Testis (tissue), 3 donors: ENCODE data around the gene CTNNA2. TPM values are rescaled to one million over a fixed set of nuclear protein-coding genes. Genes with fewer than 3 reads are reported as not detected.

Experiments
- DNase-seq: peaks from one replicate; pipeline ENCODE4 v3.0.0-alpha.2; 2019
- H3K27ac ChIP-seq, 2 donors: fragments of 200-600 bp; sonication (generic); one replicate each; pipeline ENCODE4 v1.5.1; 2019
- H3K27me3 ChIP-seq: fragments of 200-600 bp; sonication (generic); one replicate; pipeline ENCODE4 v1.5.1; 2019
- H3K36me3 ChIP-seq: fragments of 200-600 bp; sonication (generic); one replicate; pipeline ENCODE4 v1.5.1; 2017; ENCODE audit warnings: low read depth; ENCODE audit errors: missing control alignments
- H3K4me1 ChIP-seq: fragments of 200-600 bp; sonication (generic); one replicate; pipeline ENCODE4 v1.5.1; 2019
- H3K4me3 ChIP-seq, 2 donors: fragments of 200-600 bp; sonication (generic); one replicate each; pipeline ENCODE4 v1.5.1; 2017 to 2019
- H3K9me3 ChIP-seq: fragments of 200-600 bp; sonication (generic); one replicate; pipeline ENCODE4 v1.5.1; 2017
- CTCF ChIP-seq, 3 experiments: fragments of 450-650 bp in 2 of 3; fragments of 200-600 bp in 1 of 3; sonication (generic) in 1 of 3; IDR thresholded peaks; one replicate each; pipeline ENCODE4 v1.5.1; 2016 to 2019; ENCODE audit warnings: antibody characterized with exemption in 3 of 3, mild to moderate bottlenecking in 2 of 3, moderate library complexity in 1 of 3
- POLR2A ChIP-seq: fragments of 450-650 bp; IDR thresholded peaks from one replicate; pipeline ENCODE4 v1.6.1; 2017; ENCODE audit warnings: antibody characterized with exemption, mild to moderate bottlenecking, moderate library complexity
- WGBS, 2 donors: methylation state at CpG; one replicate each; pipeline ENCODE4 v1.1.5; 2018; 5-methylcytosine and 5-hydroxymethylcytosine counted together
- intact Hi-C: fragments of 100-400 bp; cut with DNase I; formaldehyde crosslinking; loops from one replicate; pipeline ENCODE4 v1.15.1; 2023; ENCODE audit warnings: low total_unique reads
- polyA plus RNA-seq: library from polyadenylated mRNA; stranded (reverse); fragments of 350-450 nt; fragmentation: Illumina TruSeq; extraction: RNeasy Lipid Tissue Mini Kit (QIAGEN cat#74804); gene quantifications from one replicate; pipeline ENCODE4 v1.2.3, GENCODE V29; 2014; ENCODE audit warnings: low read depth, low replicate concordance; ENCODE audit not compliant: insufficient read depth
- total RNA-seq, 2 donors: library from RNA; depleted of rRNA; stranded (reverse); fragments of >200 nt; gene quantifications; one replicate each; pipeline ENCODE4 v1.2.3, GENCODE V29; 2016

The CTNNA2 gene
- total and polyA plus RNA-seq, 3 donors from 2014 or later = 36.8 to 44.5 (median 43.4) TPM

GRCh38 chr2:80568011-80568410, 1055.2 kb downstream of the CTNNA2 start:
- H3K36me3 ChIP-seq = no peaks in the 10 kb centered on the region
- no peak for DNase-seq
- H3K4me1 ChIP-seq = no peaks in the 10 kb centered on the region
- H3K4me3 ChIP-seq = no peak overlapping the region
- intact Hi-C loops = no loop called here
- no peaks in the 10 kb centered on the region for H3K27me3 ChIP-seq
- no peak overlapping the region for H3K27ac ChIP-seq
- WGBS, 2 donors = 88 to 94% methylated on average over 3 of the region's 3 CpGs
- no peak for TF ChIP-seq CTCF (IDR thresholded peaks at IDR 0.05)
- TF ChIP-seq POLR2A = no peak
- H3K9me3 ChIP-seq = no peaks in the 10 kb centered on the region

DNA sequence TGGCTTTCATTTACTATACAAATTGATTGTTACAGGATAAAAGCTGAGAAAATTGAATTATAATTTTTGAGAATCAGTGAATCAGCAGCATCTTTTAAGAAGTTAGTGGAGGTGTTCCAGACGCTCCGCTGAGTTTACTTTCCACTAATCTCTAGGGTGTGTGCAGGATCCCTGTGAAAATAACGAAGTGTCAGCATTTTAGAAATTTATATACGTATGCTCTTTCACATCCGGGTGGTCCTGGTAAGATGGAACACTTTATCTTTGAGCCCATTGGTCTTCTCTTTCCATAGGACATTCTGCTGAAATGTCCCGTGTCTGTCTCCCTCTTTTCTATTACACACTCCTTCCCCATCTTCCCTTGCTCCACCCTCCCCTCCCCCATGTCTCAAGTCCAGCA, 1060.3 kb downstream of the CTNNA2 start:
- no peak for TF ChIP-seq POLR2A
- no peak for TF ChIP-seq CTCF (IDR thresholded peaks at IDR 0.05)
- Histone ChIP-seq H3K36me3 (no peaks in the 10 kb centered on the region), H3K4me3 (no peak overlapping the region), H3K9me3 (no peaks in the 10 kb centered on the region), H3K27me3 (no peaks in the 10 kb centered on the region), H3K27ac (no peak overlapping the region), H3K4me1 (no peaks in the 10 kb centered on the region)
- WGBS, 2 donors = 75 to 84% methylated on average over 6 of the region's 6 CpGs
- intact Hi-C loops = no loop called here
- no peak for DNase-seq

DNA sequence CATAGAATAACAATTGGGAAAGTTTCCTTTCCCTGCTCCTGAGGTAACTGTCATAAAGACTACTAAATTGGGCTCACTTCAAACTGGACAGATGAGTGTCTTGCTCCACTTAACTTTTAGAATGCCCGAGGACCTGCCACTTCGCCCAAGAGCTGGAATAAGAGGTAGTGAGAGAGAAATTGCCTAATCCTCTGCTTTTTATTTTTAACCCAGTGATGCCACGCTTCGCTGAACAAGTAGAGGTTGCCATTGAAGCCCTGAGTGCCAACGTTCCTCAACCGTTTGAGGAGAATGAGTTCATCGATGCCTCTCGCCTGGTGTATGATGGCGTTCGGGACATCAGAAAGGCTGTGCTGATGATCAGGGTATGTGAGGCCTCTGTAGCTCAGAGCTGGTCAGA, 1061.1 kb downstream of the CTNNA2 start:
- no peak for DNase-seq
- intact Hi-C loops = no loop called here
- no peaks in the 10 kb centered on the region for H3K4me1 ChIP-seq
- no peaks in the 10 kb centered on the region for H3K9me3 ChIP-seq
- no peaks in the 10 kb centered on the region for H3K27me3 ChIP-seq
- WGBS, 2 donors = 90 to 93% methylated on average over 10 of the region's 10 CpGs
- H3K36me3 ChIP-seq = no peaks in the 10 kb centered on the region
- H3K4me3 ChIP-seq = no peak overlapping the region
- no peak overlapping the region for H3K27ac ChIP-seq
- no peak for TF ChIP-seq CTCF (IDR thresholded peaks at IDR 0.05)
- TF ChIP-seq POLR2A = no peak

- 77 to 78% methylated on average over 5 of the region's 5 CpGs for WGBS, 2 donors
- intact Hi-C loops = no loop called here
- Histone ChIP-seq H3K4me3 (no peak overlapping the region), H3K4me1 (no peaks in the 10 kb centered on the region), H3K27me3 (no peaks in the 10 kb centered on the region), H3K9me3 (no peaks in the 10 kb centered on the region), H3K27ac (no peak overlapping the region), H3K36me3 (no peaks in the 10 kb centered on the region)
- DNase-seq = no peak
- no peak for TF ChIP-seq CTCF (IDR thresholded peaks at IDR 0.05)
Observed at GRCh38 chr2:80579756-80580155, 1066.9 kb downstream of the CTNNA2 start.

DNA sequence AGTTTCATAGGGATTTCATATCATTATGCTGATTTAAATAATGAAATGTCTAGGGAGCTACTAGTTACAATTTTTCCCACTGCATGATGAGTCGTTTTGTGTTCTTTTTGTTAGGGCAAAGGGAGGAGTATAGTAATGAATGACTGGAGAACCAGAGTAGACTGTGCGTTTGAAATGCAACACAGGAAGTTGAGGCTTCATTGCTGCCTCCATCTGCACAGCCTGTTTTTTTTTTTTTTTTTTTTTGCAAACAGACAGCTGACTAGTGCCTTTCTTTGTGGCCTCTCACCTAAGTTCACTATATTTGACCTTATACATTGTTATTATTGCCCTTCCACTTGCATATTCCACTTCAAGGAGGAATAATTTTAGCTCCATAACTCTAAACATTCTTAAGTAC, 1078.4 kb downstream of the CTNNA2 start:
- DNase-seq = no peak
- Histone ChIP-seq H3K27me3 (no peaks in the 10 kb centered on the region), H3K9me3 (no peaks in the 10 kb centered on the region), H3K27ac (no peak overlapping the region), H3K4me1 (no peaks in the 10 kb centered on the region), H3K36me3 (no peaks in the 10 kb centered on the region), H3K4me3 (no peak overlapping the region)
- WGBS, 2 donors = 69 to 72% methylated on average over 2 of the region's 2 CpGs
- intact Hi-C loops = no loop called here
- TF ChIP-seq CTCF (IDR thresholded peaks at IDR 0.05) (no peak), POLR2A (no peak)
